ENCODE measurements around the gene HSPA4.

GRCh38 chr5:133072021-133072420 is 20.2 kb downstream of the HSPA4 start:
- TF ChIP-seq CTCF (IDR thresholded peaks at IDR 0.05) (no peak), POLR2A (IDR thresholded peaks at IDR 0.05) (no peak)
